ENCODE data around the gene TRIM65. TPM values are rescaled to one million over a fixed set of nuclear protein-coding genes. Genes with fewer than 3 reads are reported as not detected.

Gene TRIM65
- total and polyA plus RNA-seq, 2 of the 4 experiments (the other 2 are of a cell fraction): 7.9 to 10.6 TPM

DNA sequence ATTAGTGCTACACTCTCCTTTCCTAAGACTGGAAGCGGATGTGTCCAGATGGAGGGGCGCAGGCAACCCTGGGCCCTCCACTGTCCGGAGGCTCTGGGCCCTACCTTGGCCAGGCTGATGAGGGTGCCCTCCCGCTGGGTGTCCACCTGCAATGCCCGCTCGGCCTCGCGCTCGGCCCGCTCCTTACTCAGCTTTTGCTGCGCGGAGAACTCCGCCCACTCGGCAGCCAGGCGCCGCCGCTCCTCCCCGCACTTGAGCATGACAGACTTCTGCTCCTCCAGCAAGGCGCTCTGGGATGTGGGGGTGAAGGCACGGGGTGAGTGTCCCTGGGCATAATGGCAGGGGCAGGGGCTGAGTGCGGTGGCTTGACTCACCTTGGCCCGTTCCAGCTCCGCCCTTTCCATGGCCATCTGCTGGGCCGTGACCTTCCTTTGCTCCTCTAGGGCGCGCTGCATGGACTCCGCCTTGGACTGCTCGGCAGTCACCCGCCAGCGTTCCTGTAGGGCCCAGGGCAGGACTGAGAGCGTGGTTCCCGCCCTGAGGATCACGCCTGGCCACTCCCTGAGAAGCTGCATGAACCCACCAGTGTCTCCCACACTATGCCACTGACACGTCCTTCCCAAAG, 18.0 kb upstream of the TRIM65 start:
- WGBS, 2 experiments (ENCODE audit: extremely low coverage in 2 of 2, insufficient read length in 1 of 2): 81% methylated on average over 10 of the region's 34 CpGs; no CpG with 5 or more reads in 1 of the 2 experiments
- Histone ChIP-seq H2BK120ac (ENCODE audit: low read depth, low read length) (no peak overlapping the region), H2BK15ac (ENCODE audit: low read depth, low read length) (no peak overlapping the region), H4K91ac (ENCODE audit: insufficient read depth, low read depth, low read length) (no peak overlapping the region), H3K27me3 (ENCODE audit: control insufficient read depth, insufficient read depth, low read length) (no peaks in the 10 kb centered on the region), H3K27ac (ENCODE audit: insufficient read depth, low read length) (no peak overlapping the region), H4K20me1 (ENCODE audit: insufficient read depth, low read length) (no peaks in the 10 kb centered on the region), H3K9me3 (ENCODE audit: control insufficient read depth, insufficient read depth, low read length) (no peaks in the 10 kb centered on the region), H3K36me3 (ENCODE audit: control insufficient read depth, insufficient read depth, low read length) (peaks cover 13% of the 10 kb centered on the region), H3K23ac (ENCODE audit: low read depth, low read length) (no peak overlapping the region), H3K4me2 (ENCODE audit: low read depth, low read length) (no peak overlapping the region), H3K4me1 (ENCODE audit: control insufficient read depth, insufficient read depth, low read length) (no peaks in the 10 kb centered on the region), H2AK9ac (replicated peaks; ENCODE audit: low read depth, low read length, poor library complexity) (no peak overlapping the region), H2BK5ac (ENCODE audit: low read depth, low read length, poor library complexity, severe bottlenecking) (no peak overlapping the region), H2AK5ac (ENCODE audit: low read depth, low read length) (no peak overlapping the region), H3K9ac (ENCODE audit: low read depth, low read length) (no peak overlapping the region), H3K14ac (replicated peaks; ENCODE audit: low read depth, low read length) (no peak overlapping the region), H3K56ac (ENCODE audit: extremely low read depth, insufficient read depth, low read length) (no peak overlapping the region), H3K4ac (ENCODE audit: low read depth, low read length) (no peak overlapping the region), H4K5ac (ENCODE audit: low read depth, low read length) (no peak overlapping the region), H3K18ac (ENCODE audit: low read depth, low read length) (no peak overlapping the region), H4K8ac (ENCODE audit: low read depth in 2 of 2, low read length in 2 of 2) (no peak overlapping the region), H3K79me1 (ENCODE audit: low read depth in 1 of 2, low read length in 2 of 2) (no peaks in the 10 kb centered on the region), H3K9me1 (ENCODE audit: insufficient read depth, low read length) (no peaks in the 10 kb centered on the region), H2AFZ (replicated peaks; ENCODE audit: low read length, poor library complexity) (no peak overlapping the region), H2BK20ac (ENCODE audit: low read depth, low read length) (no peak overlapping the region), H3K4me3 (ENCODE audit: insufficient read depth, low read depth, low read length) (no peak overlapping the region)
- ATAC-seq (ENCODE audit: low read depth) (no peak), DNase-seq (no peak)
- intact Hi-C loops (cut with micrococcal nuclease): no loop called here
- TF ChIP-seq, protein P1, sequence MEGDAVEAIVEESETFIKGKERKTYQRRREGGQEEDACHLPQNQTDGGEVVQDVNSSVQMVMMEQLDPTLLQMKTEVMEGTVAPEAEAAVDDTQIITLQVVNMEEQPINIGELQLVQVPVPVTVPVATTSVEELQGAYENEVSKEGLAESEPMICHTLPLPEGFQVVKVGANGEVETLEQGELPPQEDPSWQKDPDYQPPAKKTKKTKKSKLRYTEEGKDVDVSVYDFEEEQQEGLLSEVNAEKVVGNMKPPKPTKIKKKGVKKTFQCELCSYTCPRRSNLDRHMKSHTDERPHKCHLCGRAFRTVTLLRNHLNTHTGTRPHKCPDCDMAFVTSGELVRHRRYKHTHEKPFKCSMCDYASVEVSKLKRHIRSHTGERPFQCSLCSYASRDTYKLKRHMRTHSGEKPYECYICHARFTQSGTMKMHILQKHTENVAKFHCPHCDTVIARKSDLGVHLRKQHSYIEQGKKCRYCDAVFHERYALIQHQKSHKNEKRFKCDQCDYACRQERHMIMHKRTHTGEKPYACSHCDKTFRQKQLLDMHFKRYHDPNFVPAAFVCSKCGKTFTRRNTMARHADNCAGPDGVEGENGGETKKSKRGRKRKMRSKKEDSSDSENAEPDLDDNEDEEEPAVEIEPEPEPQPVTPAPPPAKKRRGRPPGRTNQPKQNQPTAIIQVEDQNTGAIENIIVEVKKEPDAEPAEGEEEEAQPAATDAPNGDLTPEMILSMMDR (conservative IDR thresholded peaks at IDR 0.05; ENCODE audit: low read depth, low read length): no peak
- TF ChIP-seq SMC3 (IDR thresholded peaks at IDR 0.05; ENCODE audit: low read depth, low read length): no peak
- TF ChIP-seq, protein P2, sequence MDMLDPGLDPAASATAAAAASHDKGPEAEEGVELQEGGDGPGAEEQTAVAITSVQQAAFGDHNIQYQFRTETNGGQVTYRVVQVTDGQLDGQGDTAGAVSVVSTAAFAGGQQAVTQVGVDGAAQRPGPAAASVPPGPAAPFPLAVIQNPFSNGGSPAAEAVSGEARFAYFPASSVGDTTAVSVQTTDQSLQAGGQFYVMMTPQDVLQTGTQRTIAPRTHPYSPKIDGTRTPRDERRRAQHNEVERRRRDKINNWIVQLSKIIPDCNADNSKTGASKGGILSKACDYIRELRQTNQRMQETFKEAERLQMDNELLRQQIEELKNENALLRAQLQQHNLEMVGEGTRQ (IDR thresholded peaks at IDR 0.05; ENCODE audit: low read depth, low read length): no peak
- TF ChIP-seq POLR2A (IDR thresholded peaks at IDR 0.05; ENCODE audit: low read depth, low read length): no peak
- TF ChIP-seq NFE2L2 (IDR thresholded peaks at IDR 0.05; ENCODE audit: low read depth, low read length): no peak
- TF ChIP-seq CEBPB (IDR thresholded peaks at IDR 0.05; ENCODE audit: low read depth, low read length): no peak
- no peak for TF ChIP-seq FOS (IDR thresholded peaks at IDR 0.05; ENCODE audit: low read depth, low read length)
- TF ChIP-seq ELK1 (IDR thresholded peaks at IDR 0.05; ENCODE audit: borderline replicate concordance, low read depth, low read length): no peak
- TF ChIP-seq MXI1 (IDR thresholded peaks at IDR 0.05; ENCODE audit: borderline replicate concordance, low read depth, low read length): no peak
- no peak for TF ChIP-seq MAZ (IDR thresholded peaks at IDR 0.05; ENCODE audit: borderline replicate concordance, low read depth, low read length)
- TF ChIP-seq RCOR1 (IDR thresholded peaks at IDR 0.05; ENCODE audit: insufficient replicate concordance, low read length): no peak
- in situ Hi-C loops (cut with MboI; ENCODE audit: low sequenced_read_pairs): loop anchor here (5.0 kb wide), 1 partner anchor 93 kb away; no protein-coding TSS in a partner anchor
- POLR2A ChIA-PET (ENCODE audit: unreplicated experiment): no interaction called here
- BruUV-seq (replicated peaks): no TSS peak
- CTCF ChIA-PET: interaction anchor here (1.1 kb wide), 1 partner anchor 9 kb away, joined by 3 read pairs; no protein-coding TSS in a partner anchor
- dilution Hi-C loops (cut with HindIII; ENCODE audit: low sequenced_read_pairs, unreplicated experiment): no loop called here

All from IMR-90 (cell line).